Stimulated activated CD8-positive, alpha-beta memory T cell treated with anti-CD3 and anti-CD28 coated beads, Interleukin-12 subunit alpha, Interleukin-12 subunit beta, amount 100 ng/mL, for 1 hour (primary cell): ENCODE data around the gene RERE.

ENCODE experiments used
- DNase-seq: peaks from one replicate; pipeline ENCODE4 v3.0.0-alpha.2; 2020; ENCODE audit warnings: low read depth

The RERE gene

GRCh38 chr1:8345621-8346415, 471.6 kb downstream of the RERE start:
- DNase-seq, result no peak

DNA sequence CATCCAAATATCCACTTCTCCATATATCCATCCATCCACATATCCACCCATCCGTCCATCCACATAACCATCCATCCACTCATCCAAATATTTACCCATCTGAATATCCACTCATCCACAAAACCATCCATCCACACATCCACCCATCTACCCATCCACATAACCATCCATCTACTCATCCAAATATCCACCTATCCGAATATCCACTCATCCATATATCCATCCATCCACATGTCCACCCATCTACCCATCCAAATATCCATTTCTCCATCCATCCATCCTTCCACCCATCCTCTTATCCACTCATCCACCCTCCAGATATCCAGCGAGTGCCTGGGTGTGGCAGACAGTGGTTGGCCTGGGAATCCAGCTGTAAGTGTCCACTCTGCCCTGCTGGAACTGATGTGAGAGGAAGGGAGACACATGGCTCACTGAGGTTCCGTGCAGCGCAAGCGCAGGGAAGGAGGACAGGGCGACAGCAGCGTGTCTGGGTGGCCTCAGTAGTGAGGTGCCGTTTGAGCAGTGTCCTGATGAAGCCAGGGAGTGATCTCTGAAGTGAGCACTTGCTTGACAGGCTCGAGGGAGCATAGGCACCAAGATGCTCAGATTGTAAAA, 472.4 kb downstream of the RERE start:
- no peak for DNase-seq

DNA sequence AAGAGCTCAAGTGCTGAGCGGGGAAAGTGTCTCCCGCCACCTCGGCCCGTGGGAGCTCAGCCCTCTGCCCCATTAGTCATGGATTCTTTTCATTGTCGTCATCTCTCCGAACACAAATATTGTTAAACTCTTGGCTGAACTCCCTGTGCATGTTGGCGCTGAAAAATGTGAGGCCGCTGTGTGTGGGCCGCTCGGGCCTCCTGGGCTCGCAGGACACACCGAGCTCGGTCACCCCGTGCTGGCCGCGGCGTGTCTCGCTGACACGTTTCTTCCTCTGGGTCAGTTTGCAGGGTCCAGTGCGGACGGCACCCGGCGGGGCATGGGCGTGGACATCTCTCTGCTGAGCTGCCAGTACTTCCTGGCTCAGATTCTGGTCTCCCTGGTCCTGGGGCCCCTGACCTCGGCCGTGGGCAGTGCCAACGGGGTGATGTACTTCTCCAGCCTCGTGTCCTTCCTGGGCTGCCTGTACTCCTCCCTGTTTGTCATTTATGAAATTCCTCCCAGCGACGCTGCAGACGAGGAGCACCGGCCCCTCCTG, 473.9 kb downstream of the RERE start:
- DNase-seq, result no peak

DNA sequence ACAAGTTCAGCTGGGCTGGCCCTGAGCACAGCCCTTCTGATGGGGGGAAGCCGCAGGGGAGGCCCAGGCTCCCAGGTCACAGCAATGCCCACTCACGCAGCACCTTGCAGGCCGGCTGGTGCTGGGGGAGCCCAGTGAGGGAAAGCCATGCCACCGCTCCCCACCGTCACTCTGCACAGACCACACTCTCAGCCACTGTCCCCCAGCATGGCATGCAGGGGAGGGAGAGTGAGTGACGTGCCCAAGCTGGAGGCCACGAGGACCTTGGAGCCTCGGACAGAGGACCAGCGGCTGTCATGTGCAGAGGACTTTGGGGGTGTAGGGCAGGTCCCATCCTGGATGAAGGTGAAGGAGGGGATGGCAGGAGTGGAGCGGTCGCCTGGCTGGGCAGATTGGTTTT, 474.4 kb downstream of the RERE start:
- no peak for DNase-seq

- no peak for DNase-seq
Measured at GRCh38 chr1:8342325-8342724, 475.1 kb downstream of the RERE start.

- DNase-seq, result no peak
Measured at GRCh38 chr1:8340448-8340847, 477.0 kb downstream of the RERE start.

GRCh38 chr1:8339203-8339600, 478.2 kb downstream of the RERE start:
- DNase-seq, result no peak

DNA sequence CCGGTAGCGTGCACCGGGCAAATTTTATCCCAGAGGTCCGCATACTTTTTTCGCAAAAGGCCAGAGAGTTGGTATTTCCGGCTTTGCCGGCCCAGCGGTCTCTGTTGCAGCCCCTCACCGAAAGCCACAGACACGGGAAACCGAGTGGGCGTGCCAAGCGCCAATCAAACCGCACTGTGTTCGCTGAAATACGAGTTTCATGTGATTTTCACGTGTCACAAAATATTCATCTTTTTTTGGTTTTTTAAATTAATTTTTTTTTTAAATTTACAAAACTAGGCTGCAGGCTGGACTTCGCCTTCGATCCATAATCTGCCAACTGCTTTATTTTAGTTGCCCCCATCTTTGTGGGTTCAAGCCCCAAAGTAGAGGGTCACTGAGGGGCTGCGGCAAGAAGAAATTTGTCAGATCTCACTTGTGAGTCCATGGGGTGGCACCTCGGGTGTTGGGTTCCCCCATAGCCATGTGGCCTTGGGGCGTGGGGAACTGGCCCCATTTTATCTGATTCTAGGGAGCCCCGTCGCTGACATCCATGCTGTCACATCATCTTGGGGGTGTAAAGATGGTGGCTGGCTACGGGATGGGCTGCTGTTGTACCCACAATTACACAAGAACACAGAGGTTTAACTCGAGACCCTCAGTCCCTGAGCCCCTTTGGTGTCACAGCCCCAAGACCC, 478.8 kb downstream of the RERE start:
- no peak for DNase-seq

- no peak for DNase-seq
Measured at GRCh38 chr1:8337776-8338525, 479.5 kb downstream of the RERE start.

DNA sequence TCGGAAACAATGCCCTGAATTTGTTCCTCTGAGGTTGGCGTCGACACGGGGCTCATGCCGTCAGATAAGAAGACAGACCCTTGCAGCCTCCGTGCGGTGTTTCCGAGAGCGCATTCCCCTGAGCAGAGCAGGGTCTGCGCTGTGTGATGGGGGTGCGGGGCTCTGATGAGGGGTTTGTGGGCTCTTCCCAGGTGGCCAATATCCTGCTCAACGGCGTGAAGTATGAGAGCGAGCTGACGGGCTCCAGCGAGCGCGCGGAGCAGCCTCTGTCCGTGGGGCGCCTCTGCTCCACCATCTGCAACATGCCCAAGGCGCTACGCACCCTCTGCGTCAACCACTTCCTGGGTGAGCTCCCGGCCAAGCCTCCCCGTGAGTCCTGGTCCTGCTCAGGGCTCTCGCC, 482.2 kb downstream of the RERE start:
- no peak for DNase-seq

DNA sequence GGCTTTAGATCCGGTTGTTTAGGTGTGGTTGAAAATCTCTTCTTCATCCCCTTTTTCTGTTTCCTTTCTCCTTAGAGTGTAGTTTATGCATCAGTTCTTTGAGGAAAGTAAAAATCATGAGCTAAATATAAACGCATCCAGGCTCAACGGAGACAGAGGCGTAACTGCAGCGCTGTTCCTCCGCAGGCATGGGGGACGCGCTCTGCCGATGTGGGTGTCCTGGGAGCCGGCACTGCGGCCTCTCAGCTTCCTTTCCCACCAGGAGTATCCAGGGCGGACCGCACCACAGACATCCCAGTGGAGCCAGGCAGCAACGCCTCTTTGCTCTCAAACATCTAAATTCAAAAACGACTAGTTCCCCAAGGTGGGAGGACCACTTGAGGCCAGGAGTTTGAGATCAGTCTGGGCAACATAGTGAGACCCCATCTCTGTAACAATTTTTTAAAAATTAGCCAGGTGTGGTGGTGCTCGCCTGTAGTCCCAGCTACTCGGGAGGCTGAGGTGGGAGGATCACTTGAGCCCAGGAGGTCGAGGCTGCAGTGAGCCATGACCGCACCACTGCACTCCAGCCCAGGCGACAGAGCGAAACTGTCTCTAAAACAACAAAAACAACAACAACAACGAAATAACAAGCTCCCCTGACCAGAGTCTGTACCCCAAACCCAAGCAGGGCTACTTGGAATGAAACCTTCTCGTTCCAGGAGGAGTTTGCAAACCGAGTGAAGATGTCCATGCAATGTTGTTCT, 483.2 kb downstream of the RERE start:
- DNase-seq, result no peak

- no peak for DNase-seq
Measured at GRCh38 chr1:8333246-8333987, 484.0 kb downstream of the RERE start.

- no peak for DNase-seq
Measured at GRCh38 chr1:8332806-8333205, 484.6 kb downstream of the RERE start.

DNA sequence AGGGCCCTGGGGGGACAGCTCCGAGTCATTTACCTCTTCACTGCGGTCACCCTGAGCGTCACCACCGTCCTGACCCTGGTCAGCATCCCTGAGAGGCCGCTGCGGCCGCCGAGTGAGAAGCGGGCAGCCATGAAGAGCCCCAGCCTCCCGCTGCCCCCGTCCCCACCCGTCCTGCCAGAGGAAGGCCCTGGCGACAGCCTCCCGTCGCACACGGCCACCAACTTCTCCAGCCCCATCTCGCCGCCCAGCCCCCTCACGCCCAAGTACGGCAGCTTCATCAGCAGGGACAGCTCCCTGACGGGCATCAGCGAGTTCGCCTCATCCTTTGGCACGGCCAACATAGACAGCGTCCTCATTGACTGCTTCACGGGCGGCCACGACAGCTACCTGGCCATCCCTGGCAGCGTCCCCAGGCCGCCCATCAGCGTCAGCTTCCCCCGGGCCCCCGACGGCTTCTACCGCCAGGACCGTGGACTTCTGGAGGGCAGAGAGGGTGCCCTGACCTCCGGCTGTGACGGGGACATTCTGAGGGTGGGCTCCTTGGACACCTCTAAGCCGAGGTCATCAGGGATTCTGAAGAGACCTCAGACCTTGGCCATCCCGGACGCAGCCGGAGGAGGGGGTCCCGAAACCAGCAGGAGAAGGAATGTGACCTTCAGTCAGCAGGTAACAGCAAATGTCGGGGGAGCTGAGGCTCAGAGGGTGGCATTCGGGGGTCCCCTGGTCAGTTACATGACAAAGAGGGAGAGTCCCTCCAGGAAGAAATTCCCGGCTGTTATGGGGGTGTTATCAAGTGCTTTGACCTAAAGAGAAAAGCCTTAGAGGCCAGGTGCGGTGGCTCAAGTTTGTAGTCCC, 486.9 kb downstream of the RERE start:
- DNase-seq, result no peak

DNA sequence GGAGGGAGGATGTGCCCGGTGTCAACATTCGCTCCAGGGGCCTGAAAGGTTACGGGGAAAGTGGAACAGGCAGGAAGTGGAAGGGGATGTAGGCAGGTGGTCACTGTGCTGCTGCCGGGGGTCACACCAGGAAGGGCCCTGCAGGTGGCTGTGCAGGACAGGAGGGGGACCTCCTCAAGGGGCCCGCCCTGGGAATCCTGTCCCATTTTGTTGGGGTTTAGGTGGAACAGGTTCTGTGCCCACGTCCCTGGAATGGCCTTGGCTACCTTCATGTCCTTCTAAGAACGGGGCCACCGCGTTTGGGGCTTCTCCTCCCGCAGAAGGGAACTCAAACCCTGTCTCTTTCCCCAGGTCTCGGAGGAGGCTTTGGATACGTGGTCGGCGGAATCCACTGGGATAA, 487.6 kb downstream of the RERE start:
- no peak for DNase-seq

GRCh38 chr1:8329439-8329838, 488.0 kb downstream of the RERE start:
- no peak for DNase-seq

GRCh38 chr1:8328271-8328670, 489.2 kb downstream of the RERE start:
- no peak for DNase-seq

GRCh38 chr1:8326265-8326664, 491.2 kb downstream of the RERE start:
- DNase-seq, result no peak

GRCh38 chr1:8325771-8326170, 491.7 kb downstream of the RERE start:
- no peak for DNase-seq
